ENCODE results near the gene TATDN3.
"Not testable (repeated sequence)": the region's sequence is repeated elsewhere in the genome, so short reads cannot be mapped to it uniquely, and the experiment has no call there.

GRCh38 chr1:212863345-212863744 lies 71.7 kb downstream of the TATDN3 start:
- not testable (repeated sequence) for TF ChIP-seq CTCF, POLR2A (IDR thresholded peaks at IDR 0.05)
